Brain microvascular endothelial cell (primary cell): ENCODE data around the gene LRIT3.

Experiments used
- DNase-seq: peaks from one replicate; pipeline ENCODE4 v3.0.0-alpha.2; 2020
- H3K27ac ChIP-seq: fragments of 250-450 bp; sonication (Bioruptor Pico); 2 replicates; pipeline ENCODE4 v1.5.1; 2020; ENCODE audit warnings: mild to moderate bottlenecking, moderate library complexity
- H3K27me3 ChIP-seq: fragments of 250-450 bp; sonication (Bioruptor Pico); replicated peaks from 2 replicates; pipeline ENCODE4 v1.5.1; 2020; ENCODE audit warnings: mild to moderate bottlenecking
- H3K36me3 ChIP-seq: fragments of 250-450 bp; sonication (Bioruptor Pico); replicated peaks from 2 replicates; pipeline ENCODE4 v1.5.1; 2020; ENCODE audit warnings: mild to moderate bottlenecking
- H3K4me3 ChIP-seq: 2 replicates; pipeline ENCODE4 v1.5.1; 2011; ENCODE audit warnings: low read depth, mild to moderate bottlenecking, control low read depth, low read length, moderate library complexity
- CTCF ChIP-seq: IDR thresholded peaks from 2 replicates; pipeline ENCODE4 v1.5.1; 2011; ENCODE audit warnings: low read depth, mild to moderate bottlenecking, moderate library complexity, low read length, control low read depth, inconsistent platforms; ENCODE audit errors: missing control alignments
- in situ Hi-C: cut with HindIII; loops from 2 replicates; pipeline ENCODE4 v1.10.0; 2017; ENCODE audit warnings: low sequenced_read_pairs, low pct_ligation_motif_present

The LRIT3 gene

GRCh38 chr4:109861271-109861670 is 13.4 kb downstream of the LRIT3 start:
- Histone ChIP-seq H3K36me3 (no peaks in the 10 kb centered on the region), H3K27me3 (no peaks in the 10 kb centered on the region), H3K4me3 (no peak overlapping the region), H3K27ac (no peak overlapping the region)
- DNase-seq = no peak
- in situ Hi-C loops = no loop called here
- TF ChIP-seq CTCF = no peak

GRCh38 chr4:109861916-109862511 is 14.1 kb downstream of the LRIT3 start:
- in situ Hi-C loops = no loop called here
- Histone ChIP-seq H3K27me3 (no peaks in the 10 kb centered on the region), H3K4me3 (no peak overlapping the region), H3K36me3 (no peaks in the 10 kb centered on the region), H3K27ac (no peak overlapping the region)
- no peak for DNase-seq
- TF ChIP-seq CTCF = no peak

DNA sequence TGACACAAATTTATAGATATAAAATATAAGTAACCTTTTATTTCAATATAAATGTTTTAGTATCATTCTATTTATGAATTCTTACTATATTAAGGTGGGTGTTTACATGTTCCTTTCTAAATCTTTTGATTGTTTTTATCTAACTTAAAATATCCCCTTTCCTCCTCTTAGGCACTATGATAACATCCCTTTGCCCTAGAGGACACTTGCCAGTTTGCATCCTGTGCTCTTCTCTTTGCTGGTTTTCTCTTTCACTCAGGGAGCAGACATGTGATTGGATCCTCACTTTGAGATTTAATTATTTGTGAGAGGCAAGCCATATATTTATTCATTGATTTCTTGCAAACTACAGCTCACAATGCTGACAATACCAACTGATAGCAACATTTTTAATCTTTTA is 16.2 kb downstream of the LRIT3 start:
- DNase-seq = no peak
- TF ChIP-seq CTCF = peak; percentile 21
- in situ Hi-C loops = no loop called here
- H3K36me3 ChIP-seq = no peaks in the 10 kb centered on the region
- no peaks in the 10 kb centered on the region for H3K27me3 ChIP-seq
- no peak overlapping the region for H3K4me3 ChIP-seq
- no peak overlapping the region for H3K27ac ChIP-seq

GRCh38 chr4:109870061-109870460 is 22.2 kb downstream of the LRIT3 start:
- no peaks in the 10 kb centered on the region for H3K36me3 ChIP-seq
- DNase-seq = no peak
- in situ Hi-C loops = no loop called here
- no peak overlapping the region for H3K27ac ChIP-seq
- H3K27me3 ChIP-seq = no peaks in the 10 kb centered on the region
- H3K4me3 ChIP-seq = no peak overlapping the region
- TF ChIP-seq CTCF = no peak

- no peak for TF ChIP-seq CTCF
- in situ Hi-C loops = no loop called here
- Histone ChIP-seq H3K36me3 (no peaks in the 10 kb centered on the region), H3K27ac (no peak overlapping the region), H3K4me3 (no peak overlapping the region), H3K27me3 (no peaks in the 10 kb centered on the region)
- no peak for DNase-seq
Observed at GRCh38 chr4:109872065-109872464, 24.2 kb downstream of the LRIT3 start.
